Measurements from ENCODE around the gene PRLH. TPM values are rescaled to one million over a fixed set of nuclear protein-coding genes. Genes with fewer than 3 reads are reported as not detected.
A peak's percentile ranks its signal among the peaks of the same experiment; 100 is the strongest.

PRLH gene
- total and polyA plus RNA-seq, 4 donors = not detected

DNA sequence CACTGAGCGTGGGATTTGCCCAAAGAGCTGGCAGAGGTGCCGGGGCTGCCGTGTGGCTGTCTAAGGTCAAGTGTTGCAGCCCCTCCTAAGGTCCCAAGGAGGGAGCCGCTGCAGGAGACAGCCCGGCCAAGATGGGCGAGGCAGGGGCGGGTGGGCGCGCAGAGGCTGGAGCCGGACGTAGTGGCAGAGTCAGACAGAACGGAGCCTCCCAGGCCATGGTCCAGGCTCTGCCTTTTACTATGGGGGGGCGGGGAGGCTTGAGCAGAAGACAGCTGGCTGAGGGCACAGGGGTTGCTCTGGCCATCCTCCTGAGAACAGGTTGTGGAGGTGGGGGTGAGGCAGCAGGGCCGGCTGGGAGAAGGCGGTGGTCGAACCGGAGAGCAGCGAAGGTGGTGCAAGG, 27.5 kb upstream of the PRLH start:
- Histone ChIP-seq H3K4me1 (ENCODE audit: control insufficient read depth in 4 of 4, insufficient read depth in 4 of 4, low read length in 3 of 4) (peaks cover 11 to 31% (median 22%) of the 10 kb centered on the region in 4 donors), H3K9ac (ENCODE audit: low read depth in 1 of 2, low read length in 2 of 2) (no peak overlapping the region), H3K27ac (ENCODE audit: low read depth in 1 of 2, low read length in 2 of 2) (no peak overlapping the region), H3K9me3 (ENCODE audit: control insufficient read depth in 4 of 4, low read length in 3 of 4) (no peaks in the 10 kb centered on the region), H3K27me3 (ENCODE audit: control insufficient read depth in 4 of 4, insufficient read depth in 4 of 4, low read length in 3 of 4) (no peaks in the 10 kb centered on the region), H3K36me3 (ENCODE audit: control insufficient read depth in 4 of 4, insufficient read depth in 3 of 4, low read depth in 1 of 4, low read length in 3 of 4) (peaks cover 0 to 2% (median 0%) of the 10 kb centered on the region in 4 donors), H3K4me3 (ENCODE audit: low read depth in 1 of 3, low read length in 3 of 3) (no peak overlapping the region)
- WGBS = 96% methylated on average over 18 of the region's 18 CpGs
- TF ChIP-seq SP1 (IDR thresholded peaks at IDR 0.05) (no peak), TAF1 (conservative IDR thresholded peaks at IDR 0.05) (no peak), NR2F2 (IDR thresholded peaks at IDR 0.05) (no peak), JUND (IDR thresholded peaks at IDR 0.05) (no peak), HNF4A (conservative IDR thresholded peaks at IDR 0.05) (no peak), GABPA (IDR thresholded peaks at IDR 0.05 in 1 of 2, conservative IDR thresholded peaks at IDR 0.05 in 1 of 2) (no peak), RXRA (IDR thresholded peaks at IDR 0.05) (no peak), FOXA1 (IDR thresholded peaks at IDR 0.05) (no peak), EGR1 (IDR thresholded peaks at IDR 0.05; ENCODE audit: low read depth in 2 of 2) (no peak), RAD21 (IDR thresholded peaks at IDR 0.05) (no peak), HNF4G (IDR thresholded peaks at IDR 0.05) (no peak)
- TF ChIP-seq, protein P1, sequence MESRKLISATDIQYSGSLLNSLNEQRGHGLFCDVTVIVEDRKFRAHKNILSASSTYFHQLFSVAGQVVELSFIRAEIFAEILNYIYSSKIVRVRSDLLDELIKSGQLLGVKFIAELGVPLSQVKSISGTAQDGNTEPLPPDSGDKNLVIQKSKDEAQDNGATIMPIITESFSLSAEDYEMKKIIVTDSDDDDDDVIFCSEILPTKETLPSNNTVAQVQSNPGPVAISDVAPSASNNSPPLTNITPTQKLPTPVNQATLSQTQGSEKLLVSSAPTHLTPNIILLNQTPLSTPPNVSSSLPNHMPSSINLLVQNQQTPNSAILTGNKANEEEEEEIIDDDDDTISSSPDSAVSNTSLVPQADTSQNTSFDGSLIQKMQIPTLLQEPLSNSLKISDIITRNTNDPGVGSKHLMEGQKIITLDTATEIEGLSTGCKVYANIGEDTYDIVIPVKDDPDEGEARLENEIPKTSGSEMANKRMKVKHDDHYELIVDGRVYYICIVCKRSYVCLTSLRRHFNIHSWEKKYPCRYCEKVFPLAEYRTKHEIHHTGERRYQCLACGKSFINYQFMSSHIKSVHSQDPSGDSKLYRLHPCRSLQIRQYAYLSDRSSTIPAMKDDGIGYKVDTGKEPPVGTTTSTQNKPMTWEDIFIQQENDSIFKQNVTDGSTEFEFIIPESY (IDR thresholded peaks at IDR 0.05) = no peak
- TF ChIP-seq, protein P2, sequence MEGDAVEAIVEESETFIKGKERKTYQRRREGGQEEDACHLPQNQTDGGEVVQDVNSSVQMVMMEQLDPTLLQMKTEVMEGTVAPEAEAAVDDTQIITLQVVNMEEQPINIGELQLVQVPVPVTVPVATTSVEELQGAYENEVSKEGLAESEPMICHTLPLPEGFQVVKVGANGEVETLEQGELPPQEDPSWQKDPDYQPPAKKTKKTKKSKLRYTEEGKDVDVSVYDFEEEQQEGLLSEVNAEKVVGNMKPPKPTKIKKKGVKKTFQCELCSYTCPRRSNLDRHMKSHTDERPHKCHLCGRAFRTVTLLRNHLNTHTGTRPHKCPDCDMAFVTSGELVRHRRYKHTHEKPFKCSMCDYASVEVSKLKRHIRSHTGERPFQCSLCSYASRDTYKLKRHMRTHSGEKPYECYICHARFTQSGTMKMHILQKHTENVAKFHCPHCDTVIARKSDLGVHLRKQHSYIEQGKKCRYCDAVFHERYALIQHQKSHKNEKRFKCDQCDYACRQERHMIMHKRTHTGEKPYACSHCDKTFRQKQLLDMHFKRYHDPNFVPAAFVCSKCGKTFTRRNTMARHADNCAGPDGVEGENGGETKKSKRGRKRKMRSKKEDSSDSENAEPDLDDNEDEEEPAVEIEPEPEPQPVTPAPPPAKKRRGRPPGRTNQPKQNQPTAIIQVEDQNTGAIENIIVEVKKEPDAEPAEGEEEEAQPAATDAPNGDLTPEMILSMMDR (IDR thresholded peaks at IDR 0.05; ENCODE audit: low read depth, low read length, missing input control) = no peak
- TF ChIP-seq, protein P3, sequence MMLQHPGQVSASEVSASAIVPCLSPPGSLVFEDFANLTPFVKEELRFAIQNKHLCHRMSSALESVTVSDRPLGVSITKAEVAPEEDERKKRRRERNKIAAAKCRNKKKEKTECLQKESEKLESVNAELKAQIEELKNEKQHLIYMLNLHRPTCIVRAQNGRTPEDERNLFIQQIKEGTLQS (IDR thresholded peaks at IDR 0.05) = no peak
- DNase-seq (ENCODE audit: low spot score) = no peak

DNA sequence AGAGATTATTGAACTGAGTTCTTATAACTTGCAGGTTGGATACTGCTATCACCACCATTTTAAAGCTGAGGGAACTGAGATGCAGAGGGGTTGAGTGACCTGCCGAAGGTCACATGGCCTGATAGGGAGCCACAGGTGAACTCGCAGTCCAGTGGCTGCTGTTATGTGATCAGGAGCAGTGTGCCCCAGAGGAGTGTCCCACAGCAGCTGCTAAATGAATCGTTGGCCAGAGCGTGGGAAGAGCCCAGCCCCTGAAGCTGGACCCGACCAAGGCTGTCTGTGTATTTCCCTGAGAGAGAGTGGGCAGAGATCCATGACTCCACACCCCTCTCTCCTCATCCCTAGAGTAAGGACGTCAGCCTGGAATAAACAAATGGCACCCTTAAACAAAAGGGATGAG, 26.7 kb upstream of the PRLH start:
- DNase-seq (ENCODE audit: low spot score) = no peak
- WGBS = 67% methylated on average over 6 of the region's 6 CpGs
- H3K4me3 ChIP-seq (ENCODE audit: low read depth in 1 of 3, low read length in 3 of 3) = no peak overlapping the region
- no peak overlapping the region for H3K9ac ChIP-seq (ENCODE audit: low read depth in 1 of 2, low read length in 2 of 2)
- peaks cover 0 to under 1% (median 0%) of the 10 kb centered on the region in 4 donors for H3K36me3 ChIP-seq (ENCODE audit: control insufficient read depth in 4 of 4, insufficient read depth in 3 of 4, low read depth in 1 of 4, low read length in 3 of 4)
- H3K9me3 ChIP-seq (ENCODE audit: control insufficient read depth in 4 of 4, low read length in 3 of 4) = no peaks in the 10 kb centered on the region
- H3K27me3 ChIP-seq (ENCODE audit: control insufficient read depth in 4 of 4, insufficient read depth in 4 of 4, low read length in 3 of 4) = no peaks in the 10 kb centered on the region
- peaks cover 11 to 31% (median 22%) of the 10 kb centered on the region in 4 donors for H3K4me1 ChIP-seq (ENCODE audit: control insufficient read depth in 4 of 4, insufficient read depth in 4 of 4, low read length in 3 of 4)
- H3K27ac ChIP-seq (ENCODE audit: low read depth in 1 of 2, low read length in 2 of 2) = peak overlapping the region in 1 of 2 donors; percentile 69
- peak; percentile 6 for TF ChIP-seq SP1 (IDR thresholded peaks at IDR 0.05)
- no peak for TF ChIP-seq GABPA (IDR thresholded peaks at IDR 0.05 in 1 of 2, conservative IDR thresholded peaks at IDR 0.05 in 1 of 2)
- TF ChIP-seq HNF4G (IDR thresholded peaks at IDR 0.05) = no peak
- TF ChIP-seq, protein P1 (IDR thresholded peaks at IDR 0.05) = no peak
- TF ChIP-seq, protein P4, sequence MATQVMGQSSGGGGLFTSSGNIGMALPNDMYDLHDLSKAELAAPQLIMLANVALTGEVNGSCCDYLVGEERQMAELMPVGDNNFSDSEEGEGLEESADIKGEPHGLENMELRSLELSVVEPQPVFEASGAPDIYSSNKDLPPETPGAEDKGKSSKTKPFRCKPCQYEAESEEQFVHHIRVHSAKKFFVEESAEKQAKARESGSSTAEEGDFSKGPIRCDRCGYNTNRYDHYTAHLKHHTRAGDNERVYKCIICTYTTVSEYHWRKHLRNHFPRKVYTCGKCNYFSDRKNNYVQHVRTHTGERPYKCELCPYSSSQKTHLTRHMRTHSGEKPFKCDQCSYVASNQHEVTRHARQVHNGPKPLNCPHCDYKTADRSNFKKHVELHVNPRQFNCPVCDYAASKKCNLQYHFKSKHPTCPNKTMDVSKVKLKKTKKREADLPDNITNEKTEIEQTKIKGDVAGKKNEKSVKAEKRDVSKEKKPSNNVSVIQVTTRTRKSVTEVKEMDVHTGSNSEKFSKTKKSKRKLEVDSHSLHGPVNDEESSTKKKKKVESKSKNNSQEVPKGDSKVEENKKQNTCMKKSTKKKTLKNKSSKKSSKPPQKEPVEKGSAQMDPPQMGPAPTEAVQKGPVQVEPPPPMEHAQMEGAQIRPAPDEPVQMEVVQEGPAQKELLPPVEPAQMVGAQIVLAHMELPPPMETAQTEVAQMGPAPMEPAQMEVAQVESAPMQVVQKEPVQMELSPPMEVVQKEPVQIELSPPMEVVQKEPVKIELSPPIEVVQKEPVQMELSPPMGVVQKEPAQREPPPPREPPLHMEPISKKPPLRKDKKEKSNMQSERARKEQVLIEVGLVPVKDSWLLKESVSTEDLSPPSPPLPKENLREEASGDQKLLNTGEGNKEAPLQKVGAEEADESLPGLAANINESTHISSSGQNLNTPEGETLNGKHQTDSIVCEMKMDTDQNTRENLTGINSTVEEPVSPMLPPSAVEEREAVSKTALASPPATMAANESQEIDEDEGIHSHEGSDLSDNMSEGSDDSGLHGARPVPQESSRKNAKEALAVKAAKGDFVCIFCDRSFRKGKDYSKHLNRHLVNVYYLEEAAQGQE (IDR thresholded peaks at IDR 0.05) = no peak
- TF ChIP-seq RXRA (IDR thresholded peaks at IDR 0.05) = peak; percentile 43 to 53
- TF ChIP-seq HNF4A (conservative IDR thresholded peaks at IDR 0.05) = no peak
- TF ChIP-seq NR2F2 (IDR thresholded peaks at IDR 0.05) = no peak

Data from liver (tissue), 9 donors.